ENCODE results near the gene IL17F.

GRCh38 chr6:52288216-52288615 is 43.9 kb upstream of the IL17F start:
- TF ChIP-seq CTCF (conservative IDR thresholded peaks at IDR 0.05) (no peak), EZH2 (IDR thresholded peaks at IDR 0.05; ENCODE audit: low read depth) (no peak)

Measured in PC-9 (cell line).